Osteocyte (in vitro differentiated cells): ENCODE data around the gene KRTAP10-7. TPM values are rescaled to one million over a fixed set of nuclear protein-coding genes. Genes with fewer than 3 reads are reported as not detected.

Source experiments
- DNase-seq: peaks from one replicate; pipeline ENCODE4 v3.0.0; 2021; ENCODE audit warnings: mixed read lengths; ENCODE audit not compliant: unreplicated experiment; ENCODE audit errors: extremely low spot score
- H3K27ac Mint-ChIP-seq: one replicate; pipeline ENCODE4 v1.8.0; 2021; ENCODE audit warnings: mild to moderate bottlenecking, mixed read lengths; ENCODE audit not compliant: unreplicated experiment
- H3K27me3 Mint-ChIP-seq: one replicate; pipeline ENCODE4 v1.8.0; 2021; ENCODE audit warnings: mixed read lengths; ENCODE audit not compliant: unreplicated experiment
- H3K36me3 Mint-ChIP-seq: one replicate; pipeline ENCODE4 v1.8.0; 2021; ENCODE audit warnings: mixed read lengths; ENCODE audit not compliant: unreplicated experiment
- H3K4me1 Mint-ChIP-seq: one replicate; pipeline ENCODE4 v1.8.0; 2021; ENCODE audit warnings: mixed read lengths; ENCODE audit not compliant: unreplicated experiment
- H3K4me3 Mint-ChIP-seq: one replicate; pipeline ENCODE4 v1.8.0; 2021; ENCODE audit warnings: mild to moderate bottlenecking, moderate library complexity, mixed read lengths; ENCODE audit not compliant: unreplicated experiment
- H3K9me3 Mint-ChIP-seq: one replicate; pipeline ENCODE4 v1.8.0; 2021; ENCODE audit warnings: mixed read lengths; ENCODE audit not compliant: unreplicated experiment
- total RNA-seq: library from RNA; stranded (reverse); gene quantifications from 2 replicates; pipeline ENCODE4 v1.2.1, GENCODE V29; 2021
- TF ChIP-seq, protein P1 (sequence below): fragments of 200-600 bp; sonication (generic); IDR thresholded peaks from 2 replicates; pipeline ENCODE4 v1.5.0; 2021; ENCODE audit warnings: antibody characterized with exemption, mild to moderate bottlenecking, moderate library complexity

Gene KRTAP10-7
- total RNA-seq, 1 donor from 2014 or later = not detected

DNA sequence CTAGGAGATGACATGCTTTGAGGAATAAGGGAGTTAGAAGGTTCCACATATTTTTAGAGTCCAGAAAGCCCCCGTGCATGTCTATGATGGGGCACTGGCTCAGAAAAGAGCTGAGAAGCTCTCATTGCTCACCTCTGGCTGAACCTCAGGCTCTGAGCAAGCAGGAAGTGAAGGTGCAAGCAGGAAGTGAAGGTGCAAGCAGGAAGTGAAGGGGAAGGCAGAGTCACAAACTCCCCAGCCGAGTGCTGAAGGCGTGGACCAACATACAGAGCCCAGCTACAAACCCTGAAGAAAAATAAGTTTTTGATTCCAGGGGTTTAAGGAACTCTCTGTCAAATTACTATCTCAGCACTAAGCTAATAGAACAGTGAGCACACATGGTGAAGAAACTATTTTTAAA, 18.5 kb downstream of the KRTAP10-7 start:
- no peaks in the 10 kb centered on the region for H3K36me3 Mint-ChIP-seq
- H3K27ac Mint-ChIP-seq = no peak overlapping the region
- no peak overlapping the region for H3K4me3 Mint-ChIP-seq
- peaks cover 32% of the 10 kb centered on the region for H3K9me3 Mint-ChIP-seq
- TF ChIP-seq, protein P1, sequence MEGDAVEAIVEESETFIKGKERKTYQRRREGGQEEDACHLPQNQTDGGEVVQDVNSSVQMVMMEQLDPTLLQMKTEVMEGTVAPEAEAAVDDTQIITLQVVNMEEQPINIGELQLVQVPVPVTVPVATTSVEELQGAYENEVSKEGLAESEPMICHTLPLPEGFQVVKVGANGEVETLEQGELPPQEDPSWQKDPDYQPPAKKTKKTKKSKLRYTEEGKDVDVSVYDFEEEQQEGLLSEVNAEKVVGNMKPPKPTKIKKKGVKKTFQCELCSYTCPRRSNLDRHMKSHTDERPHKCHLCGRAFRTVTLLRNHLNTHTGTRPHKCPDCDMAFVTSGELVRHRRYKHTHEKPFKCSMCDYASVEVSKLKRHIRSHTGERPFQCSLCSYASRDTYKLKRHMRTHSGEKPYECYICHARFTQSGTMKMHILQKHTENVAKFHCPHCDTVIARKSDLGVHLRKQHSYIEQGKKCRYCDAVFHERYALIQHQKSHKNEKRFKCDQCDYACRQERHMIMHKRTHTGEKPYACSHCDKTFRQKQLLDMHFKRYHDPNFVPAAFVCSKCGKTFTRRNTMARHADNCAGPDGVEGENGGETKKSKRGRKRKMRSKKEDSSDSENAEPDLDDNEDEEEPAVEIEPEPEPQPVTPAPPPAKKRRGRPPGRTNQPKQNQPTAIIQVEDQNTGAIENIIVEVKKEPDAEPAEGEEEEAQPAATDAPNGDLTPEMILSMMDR = no peak
- DNase-seq = no peak
- H3K27me3 Mint-ChIP-seq = peaks cover 11% of the 10 kb centered on the region
- H3K4me1 Mint-ChIP-seq = no peaks in the 10 kb centered on the region

DNA sequence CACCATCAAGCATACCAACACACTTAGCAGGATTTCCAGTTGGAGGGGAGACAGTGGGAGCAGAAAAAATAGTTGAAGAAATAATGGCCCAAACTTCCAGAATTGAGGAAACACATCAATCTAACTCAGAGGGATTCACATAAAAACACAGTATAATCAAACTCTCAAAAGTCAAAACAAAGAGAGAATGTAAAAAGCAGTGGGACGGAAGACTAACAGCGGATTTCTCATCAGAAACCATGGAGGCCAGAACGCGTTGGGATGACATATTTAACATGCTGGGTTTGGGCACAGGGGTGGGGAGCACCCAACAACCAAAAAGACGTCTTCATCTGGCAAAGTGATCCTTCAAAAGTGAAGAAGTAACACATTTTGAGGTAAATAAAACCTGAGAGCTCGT, 19.5 kb downstream of the KRTAP10-7 start:
- Mint-ChIP-seq H3K9me3 (peaks cover 41% of the 10 kb centered on the region), H3K4me1 (no peaks in the 10 kb centered on the region), H3K36me3 (no peaks in the 10 kb centered on the region), H3K27ac (no peak overlapping the region), H3K4me3 (no peak overlapping the region), H3K27me3 (peaks cover 11% of the 10 kb centered on the region)
- TF ChIP-seq, protein P1 = no peak
- no peak for DNase-seq

DNA sequence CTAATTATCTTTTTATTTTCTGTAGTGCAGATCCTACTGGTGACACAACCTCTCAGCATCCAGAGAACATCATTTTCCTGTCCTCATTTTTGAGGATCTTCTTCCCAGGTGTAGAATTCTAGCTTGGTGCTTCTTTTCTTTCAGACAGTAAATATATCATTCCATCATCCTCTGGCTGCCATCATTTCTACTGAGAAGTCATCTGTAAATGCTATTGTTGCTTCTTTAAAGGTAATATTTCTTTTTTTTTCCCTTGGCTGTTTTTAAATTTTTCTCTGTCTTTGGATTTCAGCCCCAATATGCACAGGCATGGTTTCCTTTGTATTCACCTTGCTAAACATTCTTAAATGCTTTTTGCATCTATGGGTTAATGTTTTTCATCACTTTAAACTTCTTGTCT, 23.2 kb downstream of the KRTAP10-7 start:
- Mint-ChIP-seq H3K27ac (no peak overlapping the region), H3K4me3 (no peak overlapping the region), H3K4me1 (no peaks in the 10 kb centered on the region), H3K27me3 (peaks cover 7% of the 10 kb centered on the region), H3K9me3 (peaks cover 44% of the 10 kb centered on the region), H3K36me3 (no peaks in the 10 kb centered on the region)
- TF ChIP-seq, protein P1 = no peak
- DNase-seq = no peak

DNA sequence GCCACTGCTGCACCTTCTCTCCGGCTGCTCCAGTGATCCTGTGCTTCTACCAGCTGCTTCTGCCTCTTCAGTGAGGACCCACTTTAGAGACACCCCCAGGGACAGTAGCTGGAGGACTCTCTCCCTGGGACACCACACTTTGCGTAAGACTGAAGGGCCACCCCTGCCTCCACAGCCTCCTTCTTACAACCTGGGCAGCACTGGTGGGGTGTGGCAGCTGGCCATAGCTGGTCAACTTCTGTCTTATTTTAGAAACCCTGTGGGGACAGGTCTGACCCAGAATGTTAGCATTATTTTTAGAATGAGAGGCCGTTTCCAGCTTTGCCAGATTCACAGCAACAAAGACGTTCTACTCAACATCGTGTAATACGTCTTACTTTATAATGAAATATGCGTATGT, 25.4 kb downstream of the KRTAP10-7 start:
- peak; percentile 78 for DNase-seq
- Mint-ChIP-seq H3K4me1 (no peaks in the 10 kb centered on the region), H3K4me3 (no peak overlapping the region), H3K27me3 (no peaks in the 10 kb centered on the region), H3K9me3 (peaks cover 37% of the 10 kb centered on the region), H3K27ac (no peak overlapping the region), H3K36me3 (no peaks in the 10 kb centered on the region)
- TF ChIP-seq, protein P1 = no peak

DNA sequence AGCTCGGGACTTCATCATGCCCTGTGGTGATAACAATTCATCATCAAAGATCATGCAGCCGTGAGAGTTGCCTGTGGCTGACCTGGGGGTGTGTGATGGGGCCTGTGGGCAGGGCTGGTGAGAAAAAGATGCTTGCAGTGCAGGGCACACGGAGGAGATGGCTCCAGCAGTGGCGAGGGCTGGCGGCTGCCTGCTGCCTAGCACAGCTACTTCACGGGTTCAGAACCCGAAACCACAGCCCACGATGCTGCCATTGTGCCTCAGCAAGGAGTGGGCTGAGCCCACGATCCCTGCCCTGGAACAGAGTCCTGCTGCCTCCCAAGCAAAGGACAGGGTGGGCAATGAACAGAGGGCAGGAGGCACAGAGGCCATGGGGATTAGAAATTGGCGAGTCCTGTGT, 25.9 kb downstream of the KRTAP10-7 start:
- no peaks in the 10 kb centered on the region for H3K27me3 Mint-ChIP-seq
- TF ChIP-seq, protein P1 = no peak
- peak; percentile 65 for DNase-seq
- H3K4me3 Mint-ChIP-seq = no peak overlapping the region
- no peak overlapping the region for H3K27ac Mint-ChIP-seq
- peaks cover 3% of the 10 kb centered on the region for H3K36me3 Mint-ChIP-seq
- H3K4me1 Mint-ChIP-seq = no peaks in the 10 kb centered on the region
- H3K9me3 Mint-ChIP-seq = peaks cover 41% of the 10 kb centered on the region
